ENCODE measurements around the gene NANOS1.
"Not testable (repeated sequence)": the region's sequence is repeated elsewhere in the genome, so short reads cannot be mapped to it uniquely, and the experiment has no call there.

The NANOS1 gene

DNA sequence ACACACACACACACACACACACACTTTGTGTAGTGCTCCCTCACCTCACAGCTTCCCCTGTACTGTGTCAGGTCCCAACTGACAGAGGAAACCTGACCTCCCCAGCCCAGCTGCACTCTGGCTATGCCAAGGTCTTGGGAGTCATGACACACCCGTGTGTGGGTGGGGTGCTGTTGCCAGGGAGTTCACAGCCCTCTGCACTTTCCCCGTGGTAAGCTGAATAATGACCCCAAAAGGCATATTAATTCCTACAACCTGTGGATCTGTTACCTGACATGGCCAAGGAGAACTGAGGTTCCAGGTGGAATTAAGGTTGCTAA lies 8.9 kb upstream of the NANOS1 start:
- DNase-seq: no peak

DNA sequence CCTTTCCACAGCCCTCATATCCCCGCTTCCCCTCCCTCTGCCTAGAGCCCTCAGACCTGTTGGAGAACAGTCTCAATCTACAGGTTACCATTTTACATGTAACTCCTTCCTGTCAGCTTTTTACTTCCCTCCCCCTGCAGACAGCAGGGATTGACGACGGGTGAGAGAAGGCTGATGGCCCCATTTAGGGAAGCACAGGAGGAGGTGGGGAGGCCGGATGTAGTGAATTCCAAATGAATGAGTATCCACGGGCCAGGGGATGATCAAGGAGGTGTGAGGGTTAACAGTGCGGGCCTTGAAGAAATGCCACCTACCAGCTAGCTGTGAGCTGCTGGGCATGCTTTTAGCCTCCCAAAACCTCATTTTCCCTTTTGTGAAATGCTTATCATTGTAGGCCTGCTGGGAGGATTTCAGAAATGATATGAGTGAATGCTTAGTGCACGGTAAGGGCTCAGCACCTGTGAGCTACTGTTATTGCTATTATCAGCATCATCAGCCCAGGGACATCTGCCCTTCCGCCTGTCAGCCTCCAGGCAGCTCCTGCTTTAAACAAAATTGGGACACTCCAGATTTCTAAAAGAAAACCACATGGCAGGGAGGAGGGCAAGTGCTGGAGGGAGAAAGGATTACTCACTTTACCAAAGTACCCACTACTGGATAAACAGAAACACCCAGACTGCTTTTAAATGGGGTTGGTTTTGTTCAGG lies 6.5 kb upstream of the NANOS1 start:
- no peak for DNase-seq

DNA sequence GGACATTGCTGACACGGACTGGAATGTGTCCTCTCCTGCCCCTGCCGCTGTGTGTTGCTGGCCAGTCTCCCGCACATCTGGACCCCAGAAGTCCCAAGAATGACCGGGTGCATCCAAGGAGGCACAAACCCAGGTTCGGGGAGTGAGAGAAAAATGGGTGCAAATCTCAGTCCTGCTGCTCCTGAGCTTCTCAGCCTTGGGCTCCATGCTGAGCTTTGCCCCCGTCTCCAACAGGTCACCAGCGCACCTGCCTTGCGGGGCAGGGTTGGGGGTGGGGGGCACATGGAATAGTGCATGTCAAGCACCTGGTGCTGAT lies 6.0 kb upstream of the NANOS1 start:
- DNase-seq: no peak

DNA sequence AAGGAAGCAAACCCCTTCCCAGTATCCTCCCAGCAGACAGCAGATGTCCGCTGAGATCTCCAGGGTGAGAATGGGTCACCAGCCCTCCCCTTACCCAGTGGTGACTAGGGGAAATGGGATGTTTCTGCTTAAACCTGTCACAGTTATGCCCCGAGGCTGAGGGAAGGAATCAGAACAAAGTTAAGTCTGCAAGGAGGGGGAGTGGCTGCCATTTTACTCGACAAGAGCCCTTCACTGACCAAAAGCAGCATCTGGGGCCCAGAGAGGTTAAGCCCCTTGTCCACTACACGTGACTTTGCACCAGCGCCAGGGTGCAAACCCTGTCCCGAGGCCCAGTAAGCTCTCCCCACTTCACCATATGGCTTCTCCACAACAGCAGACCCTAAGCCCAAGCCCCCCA lies 4.6 kb upstream of the NANOS1 start:
- no peak for DNase-seq

DNA sequence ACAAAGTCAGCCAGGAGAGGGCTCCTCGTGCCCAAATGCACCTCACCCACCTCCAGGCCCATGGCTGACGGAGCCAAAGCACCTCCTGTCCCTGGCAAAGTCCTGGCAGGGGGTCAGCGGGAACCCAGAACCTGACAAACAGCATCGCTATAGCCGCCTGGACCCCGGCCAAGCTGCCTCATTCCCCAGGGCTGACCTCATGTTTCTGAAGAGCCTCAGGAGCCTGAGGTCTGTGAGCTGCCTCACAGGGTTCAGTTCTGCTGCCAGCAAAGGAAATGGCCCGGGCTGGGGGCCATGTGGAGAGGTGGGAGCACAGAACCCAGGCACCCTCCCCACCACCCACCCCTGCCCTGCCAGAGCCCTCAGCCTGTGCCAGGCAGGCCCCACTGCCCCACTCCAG lies 4.2 kb upstream of the NANOS1 start:
- peak; percentile 51 for DNase-seq

DNA sequence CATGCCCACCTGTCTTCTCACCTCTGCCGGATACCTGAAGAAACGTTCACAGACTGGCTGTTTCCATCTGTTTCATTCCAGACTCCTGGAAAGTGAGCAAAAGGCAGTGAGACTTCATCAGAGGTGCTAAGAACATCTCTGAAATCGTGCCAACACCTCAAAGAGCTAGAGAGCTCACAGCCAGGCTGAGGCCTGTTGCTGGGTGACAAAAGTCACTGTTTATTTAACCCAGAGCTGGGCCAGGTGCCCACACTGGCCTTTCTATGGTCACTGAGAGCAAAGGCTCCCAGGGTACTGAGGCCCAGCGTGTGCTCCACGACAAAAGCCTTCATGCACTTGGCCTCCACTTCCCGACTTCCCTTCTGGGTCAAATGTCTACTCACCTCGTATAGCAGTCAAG lies 3.7 kb upstream of the NANOS1 start:
- DNase-seq: no peak

DNA sequence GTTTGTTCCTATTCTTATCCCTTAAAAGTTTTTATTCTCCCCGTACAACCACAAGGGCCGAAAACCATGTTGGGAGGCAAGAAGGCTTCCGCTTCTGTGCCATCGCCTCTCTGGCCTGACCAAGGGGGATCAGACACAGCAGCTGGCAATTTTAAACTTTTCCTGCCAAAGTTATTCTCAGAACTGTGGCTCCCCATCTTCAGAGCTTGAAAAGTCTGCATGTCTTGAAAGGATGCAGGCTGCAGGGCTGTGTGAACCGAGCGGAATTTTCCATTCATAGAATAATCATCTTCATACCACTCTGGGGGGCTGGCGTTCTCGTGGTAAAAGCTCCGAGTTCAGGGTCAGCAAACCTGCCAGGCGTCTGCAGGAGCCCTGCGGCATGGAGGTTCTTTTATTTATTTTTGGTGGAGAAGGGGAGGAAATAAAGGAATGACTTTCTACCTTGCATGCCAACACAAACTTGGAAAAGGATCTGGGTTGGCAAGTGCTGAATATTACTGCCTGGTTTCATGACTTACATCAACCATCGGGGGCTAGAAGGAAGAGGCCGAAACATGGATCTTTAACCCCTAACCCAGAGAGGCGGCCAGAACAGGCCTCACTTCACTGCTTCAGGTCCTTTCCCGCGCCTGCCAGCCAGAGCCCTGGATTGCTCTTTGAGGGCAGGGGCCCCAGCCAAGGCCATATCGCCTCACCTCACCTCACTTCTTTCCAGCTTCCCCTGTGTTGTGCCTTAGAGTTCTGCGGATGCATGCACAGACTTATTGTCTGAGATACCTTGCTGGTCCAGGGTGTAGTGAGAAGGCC lies 3.0 kb upstream of the NANOS1 start:
- DNase-seq: peak; percentile 35

DNA sequence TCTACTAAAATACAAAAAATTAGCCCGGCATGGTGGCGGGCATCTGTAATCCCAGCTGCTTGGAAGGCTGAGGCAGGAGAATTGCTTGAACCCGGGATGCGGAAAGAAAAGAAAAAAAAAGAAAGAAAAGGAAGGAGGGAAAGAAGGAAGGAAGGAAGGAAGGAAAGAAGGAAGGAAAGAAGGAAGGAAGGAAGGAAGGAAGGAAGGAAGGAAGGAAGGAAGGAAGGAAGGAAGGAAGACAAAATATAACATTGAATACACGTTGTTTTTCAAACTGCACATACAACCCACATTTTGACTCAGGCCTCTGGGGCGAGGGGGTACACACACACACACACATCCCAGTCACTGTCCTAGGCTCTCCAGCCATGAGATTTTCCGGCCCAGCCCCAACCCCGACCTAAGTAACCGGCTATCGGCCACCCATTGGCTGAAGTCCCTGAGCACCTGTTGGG lies 1.0 kb upstream of the NANOS1 start:
- not testable (repeated sequence) for DNase-seq

DNA sequence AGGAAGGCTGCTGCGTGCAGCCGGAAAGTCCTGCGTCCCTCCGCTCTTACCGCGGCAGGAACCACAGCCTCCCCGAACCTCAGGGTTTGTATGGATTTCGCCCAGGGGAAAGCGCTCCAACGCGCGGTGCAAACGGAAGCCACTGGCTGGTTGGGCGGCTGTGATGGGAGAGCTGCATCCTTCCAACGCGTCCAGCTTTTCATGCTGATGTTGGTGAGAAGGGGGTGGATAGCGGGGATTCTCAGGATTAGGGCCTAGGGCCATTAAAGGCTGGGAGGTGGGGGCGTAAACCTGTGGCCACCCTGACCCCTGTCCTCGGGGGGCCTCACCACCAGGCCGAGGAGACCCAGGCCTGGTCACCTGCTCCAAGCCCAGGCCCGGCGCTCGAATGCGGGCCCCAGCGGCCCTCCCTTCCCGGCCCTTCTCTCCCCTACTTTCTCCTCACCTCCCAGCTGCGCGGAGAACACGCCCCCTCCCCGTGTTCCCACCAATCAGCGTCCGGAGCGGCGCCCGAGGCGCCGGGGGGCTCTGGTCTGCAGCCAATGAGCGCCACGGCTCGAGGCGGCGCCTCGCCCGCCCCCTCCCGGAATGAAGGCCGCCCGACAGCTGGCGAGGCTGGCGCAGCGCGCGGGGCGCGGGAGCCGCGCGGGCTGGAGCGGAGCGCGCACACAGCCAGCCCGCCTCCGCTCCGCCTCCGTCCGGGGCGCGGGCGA lies 458 bp upstream of the NANOS1 start:
- DNase-seq: peak; percentile 94

DNA sequence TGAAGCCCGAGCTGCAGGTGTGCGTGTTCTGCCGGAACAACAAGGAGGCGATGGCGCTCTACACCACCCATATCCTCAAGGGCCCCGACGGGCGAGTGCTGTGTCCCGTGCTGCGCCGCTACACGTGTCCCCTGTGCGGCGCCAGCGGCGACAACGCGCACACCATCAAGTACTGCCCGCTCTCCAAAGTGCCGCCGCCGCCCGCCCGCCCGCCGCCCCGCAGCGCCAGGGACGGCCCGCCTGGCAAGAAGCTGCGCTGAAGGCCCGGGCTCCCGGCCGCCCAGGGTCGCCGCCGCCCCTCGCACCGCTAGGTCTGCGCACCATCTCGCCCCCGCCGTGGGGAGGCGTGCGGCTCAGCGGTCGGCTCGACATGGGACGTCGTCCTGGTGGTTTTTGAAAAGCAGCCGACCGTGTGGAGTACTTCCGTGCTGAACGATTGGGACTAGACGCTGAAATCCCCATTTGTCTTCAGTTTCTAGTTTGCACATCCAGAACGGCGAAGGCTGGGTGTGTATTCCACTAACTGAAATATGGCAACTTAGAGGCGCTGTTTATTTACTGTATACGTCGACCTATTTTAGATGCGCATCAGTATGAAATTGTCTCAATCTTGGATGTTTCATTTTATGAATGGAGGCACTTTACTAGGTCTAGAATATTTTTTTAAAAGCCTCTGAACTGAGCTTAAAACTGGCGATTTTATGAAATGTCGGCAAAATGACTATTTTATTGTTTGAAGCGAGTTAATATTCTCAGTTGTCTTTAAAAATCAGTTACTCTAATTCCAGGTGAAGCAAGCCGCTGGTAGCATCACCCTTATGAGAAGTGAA lies 1.1 kb downstream of the NANOS1 start:
- peak; percentile 51 for DNase-seq

DNA sequence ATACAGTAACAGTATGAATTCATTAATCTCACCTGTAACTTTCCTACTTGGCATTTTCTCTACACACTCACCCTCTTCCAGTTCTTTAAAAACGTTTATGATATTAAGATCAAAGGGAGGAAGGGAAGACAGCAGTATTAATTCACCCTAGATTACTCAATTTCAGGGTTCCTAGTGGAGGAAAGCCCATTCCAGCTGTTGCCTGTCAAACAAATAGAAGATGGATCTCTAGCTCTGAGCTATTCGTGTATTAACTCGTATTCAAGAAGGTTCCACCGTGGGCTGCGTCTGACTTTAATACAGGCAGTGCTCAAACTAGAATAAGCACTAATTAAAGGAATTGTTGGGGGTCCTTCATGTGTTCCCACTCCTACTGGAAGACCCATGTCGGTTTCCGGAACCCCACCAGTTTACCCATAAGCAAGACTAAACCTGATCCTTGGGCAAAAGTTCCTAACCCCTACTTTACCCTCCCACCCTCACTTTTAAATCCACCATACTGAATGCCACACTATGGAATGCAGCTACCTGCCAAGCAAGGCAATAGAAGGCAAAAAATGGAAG lies 2.1 kb downstream of the NANOS1 start:
- DNase-seq: no peak

DNA sequence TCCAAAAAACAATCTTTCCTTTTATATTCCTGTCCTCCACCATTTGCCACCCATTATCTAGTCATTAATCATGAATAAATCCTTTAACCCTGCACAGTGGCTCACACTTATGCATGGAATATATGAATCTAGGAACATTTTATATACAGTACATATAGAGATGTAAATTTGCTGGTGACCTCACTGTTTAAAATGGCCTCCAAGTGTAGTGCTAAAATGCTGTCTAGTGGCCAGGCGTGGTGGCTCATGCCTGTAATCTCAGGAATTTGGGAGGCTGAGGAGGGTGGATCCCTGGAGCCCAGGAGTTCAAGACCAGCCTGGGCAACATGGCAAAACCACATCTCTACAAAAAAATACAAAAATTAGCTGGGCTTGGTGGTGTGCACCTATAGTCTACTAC lies 9.6 kb downstream of the NANOS1 start:
- no peak for DNase-seq

DNA sequence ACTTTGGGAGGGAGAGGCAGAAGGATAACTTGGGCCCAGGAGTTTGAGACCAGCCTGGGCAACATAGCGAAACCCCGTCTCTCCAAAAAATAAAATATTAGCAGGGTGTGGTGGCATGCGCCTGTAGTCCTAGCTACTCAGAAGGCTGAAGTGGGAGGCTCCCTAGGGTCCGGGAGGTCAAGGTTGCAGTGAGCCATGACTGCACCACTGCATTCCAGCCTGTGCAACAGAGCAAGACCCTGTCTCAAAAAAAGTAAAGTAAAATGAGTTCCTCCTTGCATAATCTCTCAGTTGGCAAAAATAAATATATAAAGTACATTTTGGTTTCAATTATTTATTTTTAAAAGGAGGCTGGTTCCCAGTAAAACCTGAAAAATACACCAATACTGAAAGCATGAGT lies 11.8 kb downstream of the NANOS1 start:
- DNase-seq: no peak

DNA sequence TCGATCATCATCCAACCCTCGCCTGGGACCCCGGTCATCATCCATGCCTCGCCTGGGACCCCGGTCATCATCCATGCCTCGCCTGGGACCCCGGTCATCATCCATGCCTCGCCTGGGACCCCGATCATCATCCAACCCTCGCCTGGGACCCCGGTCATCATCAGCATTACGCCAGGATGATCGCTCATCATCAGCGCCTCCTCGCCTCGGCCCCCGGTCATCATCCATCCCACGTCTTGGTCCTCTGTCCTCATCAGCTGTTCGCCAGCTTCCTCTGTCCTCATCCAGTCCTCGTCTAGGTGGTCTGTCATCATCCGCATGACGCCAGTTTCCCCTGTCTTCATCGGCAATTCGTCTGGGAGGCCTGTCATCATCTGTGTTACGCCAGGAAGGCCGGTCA lies 12.7 kb downstream of the NANOS1 start:
- no peak for DNase-seq

DNA sequence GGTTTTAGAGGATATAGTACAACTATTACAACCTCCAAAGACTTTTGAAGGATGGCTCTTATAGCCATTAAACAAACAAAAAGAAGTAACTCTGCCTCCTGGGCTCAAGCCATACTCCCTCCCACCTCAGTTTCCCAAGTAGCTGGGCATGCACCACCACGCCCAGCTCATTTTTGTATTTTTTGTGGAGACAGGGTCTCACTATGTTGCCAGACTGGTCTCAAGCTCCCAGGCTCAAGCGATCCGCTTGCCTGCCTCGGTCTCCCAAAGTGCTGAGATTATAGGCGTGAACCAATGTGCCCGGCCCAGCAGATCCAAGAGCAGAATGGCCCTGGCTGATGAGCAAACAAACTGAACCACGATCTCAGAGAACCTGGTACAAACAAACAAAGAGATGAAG lies 16.0 kb downstream of the NANOS1 start:
- DNase-seq: no peak

DNA sequence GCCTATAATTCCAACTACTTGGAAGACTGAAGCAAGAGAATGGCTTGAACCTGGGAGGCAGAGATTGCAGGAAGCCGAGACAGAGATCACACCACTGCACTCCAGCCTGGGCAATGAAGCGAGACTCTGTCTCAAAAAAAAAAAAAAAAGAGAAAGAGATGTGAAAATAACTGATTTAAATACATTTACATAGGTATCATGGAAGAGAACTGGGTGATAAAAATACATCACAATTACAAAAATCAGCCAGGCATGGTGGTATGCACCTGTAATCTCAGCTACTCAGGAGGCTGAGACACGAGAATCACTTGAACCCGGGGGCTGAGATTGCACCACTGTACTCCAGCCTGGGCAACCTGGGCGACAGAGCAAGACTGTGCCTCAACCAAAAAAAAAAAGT lies 19.8 kb downstream of the NANOS1 start:
- no peak for DNase-seq

DNA sequence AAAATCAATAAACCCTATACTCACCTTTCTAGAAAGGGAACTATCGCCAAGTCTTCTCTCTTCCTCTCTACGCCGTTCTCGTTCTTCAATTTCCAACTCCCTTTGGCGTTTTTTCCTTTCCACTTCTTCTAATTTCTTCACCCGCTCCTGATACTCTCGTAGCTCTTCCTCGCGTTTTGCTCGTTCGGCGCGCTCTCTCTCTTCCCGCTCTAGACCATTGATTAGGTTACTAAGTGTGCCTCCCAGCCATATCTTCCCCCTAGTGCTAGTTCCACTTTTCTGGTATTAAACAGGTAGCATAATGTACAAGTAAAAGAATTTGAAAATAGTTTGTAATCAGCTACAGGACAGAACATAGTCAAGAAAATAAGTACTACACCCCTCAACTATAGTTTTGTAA lies 20.3 kb downstream of the NANOS1 start:
- DNase-seq: no peak

DNA sequence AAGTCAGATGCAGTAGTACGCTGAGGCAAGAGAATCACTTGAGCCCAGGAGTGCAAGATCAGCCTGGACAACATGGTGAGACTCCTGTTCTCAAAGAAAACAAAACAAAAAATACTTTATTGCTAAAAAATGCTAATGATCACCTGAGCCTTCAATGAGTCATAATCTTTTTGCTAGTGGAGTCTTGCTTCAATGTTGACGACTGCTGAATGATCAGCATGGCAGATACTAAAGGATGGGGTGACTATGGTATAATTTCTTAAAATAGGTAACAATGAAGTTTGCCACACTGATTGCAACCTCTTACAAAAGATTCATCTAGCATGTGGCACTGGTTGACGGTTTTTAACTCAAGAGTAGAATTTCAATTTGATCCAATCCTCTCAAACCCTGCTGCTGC lies 22.3 kb downstream of the NANOS1 start:
- DNase-seq: no peak

DNA sequence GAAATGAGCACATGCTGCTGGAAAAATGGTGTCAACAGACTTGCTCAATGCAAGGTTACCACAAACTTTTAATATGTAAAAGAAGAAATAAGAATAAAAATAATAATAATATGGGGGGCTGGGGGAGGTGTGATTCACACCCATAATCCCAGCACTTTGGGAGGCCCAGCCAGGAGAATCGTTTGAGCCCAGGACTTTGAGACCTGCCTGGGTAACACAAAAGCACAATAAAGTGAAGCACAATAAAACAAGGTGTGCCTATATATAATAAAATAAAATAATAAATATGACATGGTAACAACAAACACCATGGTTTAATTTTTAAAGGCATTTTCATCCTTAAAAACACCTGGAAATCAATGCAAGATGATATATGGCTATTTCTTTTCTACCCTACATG lies 26.0 kb downstream of the NANOS1 start:
- DNase-seq: no peak

DNA sequence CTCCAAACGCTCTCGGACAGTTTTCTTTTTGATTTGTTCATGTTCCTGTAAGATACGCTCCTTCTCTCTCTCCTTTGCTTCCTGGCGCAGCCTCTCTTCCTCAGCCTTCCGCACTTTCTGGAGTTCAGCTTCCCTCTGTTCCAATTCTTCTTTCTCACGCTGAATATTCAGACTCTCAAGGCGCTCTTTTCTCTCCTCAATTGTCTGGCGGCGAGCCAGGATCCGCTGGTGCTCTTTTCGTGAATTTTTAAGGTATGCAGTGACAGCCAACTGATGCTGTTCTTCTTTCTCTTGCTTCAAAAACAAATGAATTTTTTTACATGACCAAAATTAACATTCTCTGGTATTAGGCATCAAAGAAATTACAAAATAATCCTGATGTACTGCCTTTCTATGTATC lies 28.5 kb downstream of the NANOS1 start:
- DNase-seq: no peak

DNA sequence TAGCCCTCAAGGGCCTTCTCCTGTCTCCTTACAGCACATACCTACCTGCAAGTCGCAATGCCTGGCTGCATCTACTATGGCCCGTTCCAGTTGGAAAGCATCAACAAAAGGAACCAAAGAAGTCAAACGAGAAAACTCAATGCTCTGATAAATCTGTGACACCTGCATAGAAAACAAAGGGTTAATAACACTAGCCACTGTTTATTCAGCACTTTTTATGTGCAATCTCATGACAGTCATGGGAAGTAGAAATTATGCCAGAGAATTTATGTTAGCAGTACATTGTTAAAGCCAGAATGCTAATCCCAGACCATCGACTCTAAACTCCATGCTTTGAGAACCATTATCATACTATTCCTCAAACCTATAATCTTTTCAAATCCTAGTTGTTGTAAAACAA lies 30.0 kb downstream of the NANOS1 start:
- no peak for DNase-seq

DNA sequence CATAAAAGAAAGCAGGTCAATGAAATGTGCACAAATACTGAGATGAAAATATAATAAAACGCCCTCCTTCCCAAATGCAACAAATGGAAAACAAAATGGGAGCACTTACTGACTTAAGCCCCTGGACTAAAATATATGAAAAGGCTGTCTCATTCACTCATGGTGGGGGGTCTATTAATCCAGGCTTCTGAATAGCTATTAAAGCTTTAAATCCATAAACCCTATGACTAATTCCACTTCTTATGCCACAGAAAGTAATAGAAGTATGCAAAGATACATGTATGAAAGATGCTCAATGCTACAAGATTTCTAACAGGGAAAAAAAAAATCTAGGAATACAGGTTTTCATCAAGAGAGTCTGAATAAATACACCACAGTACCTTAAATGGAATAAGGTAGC lies 30.6 kb downstream of the NANOS1 start:
- no peak for DNase-seq

DNA sequence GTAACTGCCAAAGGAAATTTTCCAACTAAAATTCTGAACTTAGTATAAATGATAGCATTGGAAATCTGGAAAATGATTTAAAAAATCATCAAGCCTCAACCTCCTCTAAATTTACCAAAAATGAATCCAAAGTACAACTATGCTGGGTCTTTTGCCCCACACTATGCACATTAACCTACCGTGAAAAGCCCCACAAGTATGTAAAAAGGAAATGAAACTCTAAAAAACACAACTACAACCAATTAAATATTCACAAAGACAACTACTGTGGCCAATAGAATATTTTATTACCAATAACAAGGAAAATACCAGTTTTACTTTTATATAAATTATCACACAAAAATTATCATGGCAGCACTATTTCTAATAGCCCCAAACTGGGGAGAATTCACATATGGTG lies 31.8 kb downstream of the NANOS1 start:
- no peak for DNase-seq
